HS-27A (cell line): Measurements from ENCODE around the gene SMIM10.
"Not testable (repeated sequence)": the region's sequence is repeated elsewhere in the genome, so short reads cannot be mapped to it uniquely, and the experiment has no call there.

Experiments
- DNase-seq: peaks from one replicate; pipeline ENCODE4 v3.0.0-alpha.2; 2012; ENCODE audit warnings: low read depth, missing footprints

SMIM10 gene

GRCh38 chrX:134990801-134991481 is at the start of gene SMIM10:
Gene SMIM10, plus strand, starts transcription at chrX:134990991. Its CDS starts 105 bp downstream, at chrX:134991096.
- peak; percentile 60 for DNase-seq

GRCh38 chrX:134946364-134946763 is 44.4 kb upstream of the SMIM10 start:
- not testable (repeated sequence) for DNase-seq

DNA sequence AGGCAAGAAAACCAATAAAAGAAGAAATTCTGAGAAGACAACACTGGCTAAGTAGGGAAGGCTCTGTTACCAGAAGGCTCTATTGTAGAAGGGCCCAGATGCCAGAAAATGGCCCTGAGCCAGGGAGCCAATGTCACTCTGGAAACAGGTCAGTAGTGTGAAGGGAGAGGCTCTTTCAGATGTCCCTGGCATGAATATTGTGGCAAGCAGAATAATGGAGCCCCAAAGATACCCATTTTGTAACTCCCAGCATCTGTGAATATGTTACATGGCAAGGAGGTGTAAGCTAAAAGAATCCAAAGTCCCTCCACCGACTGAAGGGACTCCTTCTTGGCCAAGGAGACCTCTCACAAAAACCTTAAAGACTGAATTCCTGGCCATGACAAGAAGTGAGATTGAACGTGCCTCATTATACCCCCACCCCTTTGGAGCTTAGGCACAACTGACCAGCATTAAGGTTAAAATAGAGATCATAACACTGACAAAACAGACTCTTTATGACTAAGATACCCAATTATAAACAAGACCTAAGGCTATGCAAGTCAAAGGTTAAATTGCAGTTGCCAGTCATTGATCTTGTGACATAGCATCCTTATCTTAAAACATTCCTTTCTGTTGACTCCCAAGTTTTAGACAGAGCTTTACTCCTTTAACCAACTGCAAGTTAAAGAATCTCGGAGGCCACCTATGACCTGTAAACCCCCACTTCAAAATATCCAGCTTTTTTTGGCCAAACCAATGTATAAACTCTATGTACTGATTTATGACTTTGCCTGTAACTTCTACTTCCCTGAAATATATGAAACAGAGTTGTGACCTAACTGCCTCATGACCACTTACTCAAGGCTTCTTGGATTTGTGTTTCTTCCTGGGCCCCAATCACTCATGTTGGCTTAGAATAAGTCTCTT is 42.2 kb upstream of the SMIM10 start:
- no peak for DNase-seq

DNA sequence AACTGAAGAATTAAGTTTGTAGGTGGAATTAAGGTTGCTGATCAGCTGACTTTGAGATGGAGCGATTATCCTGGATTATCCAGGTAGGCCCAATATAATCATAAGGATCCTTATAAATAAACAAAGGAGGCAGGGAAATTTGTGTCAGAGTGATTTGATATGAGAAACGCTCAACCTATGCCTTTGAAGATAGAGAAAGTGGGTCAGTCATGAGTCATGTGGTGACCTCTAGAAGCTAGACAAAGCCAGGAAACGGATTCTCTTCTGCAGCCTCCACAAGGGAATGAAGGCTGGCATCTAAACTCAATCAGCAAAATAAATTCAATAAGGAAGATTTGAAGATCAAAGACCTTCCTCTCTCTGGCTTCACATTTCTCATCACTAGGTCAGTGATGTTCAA is 41.5 kb upstream of the SMIM10 start:
- DNase-seq = no peak

GRCh38 chrX:134957836-134958235 is 33.0 kb upstream of the SMIM10 start:
- no peak for DNase-seq

- DNase-seq = not testable (repeated sequence)
Observed at GRCh38 chrX:134960366-134960765, 30.4 kb upstream of the SMIM10 start.

DNA sequence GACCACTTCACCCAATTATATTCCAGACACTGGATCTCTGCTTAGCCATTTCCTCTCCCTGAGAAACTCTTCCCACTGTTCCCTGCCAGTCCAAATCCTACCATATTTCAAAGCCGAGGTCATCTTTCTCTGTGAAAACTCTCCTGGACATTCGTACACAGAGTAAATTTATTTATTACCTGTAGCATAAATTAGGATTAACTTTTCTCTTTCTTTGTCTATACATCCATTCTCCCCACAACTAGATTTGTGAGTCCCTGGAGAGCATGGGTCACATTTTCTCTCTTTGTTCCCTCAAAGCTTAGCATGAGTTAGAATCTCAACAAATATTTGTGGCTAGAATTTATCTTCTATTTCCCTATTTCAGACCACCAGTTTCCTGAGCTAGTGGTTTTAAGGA is 27.8 kb upstream of the SMIM10 start:
- no peak for DNase-seq

DNA sequence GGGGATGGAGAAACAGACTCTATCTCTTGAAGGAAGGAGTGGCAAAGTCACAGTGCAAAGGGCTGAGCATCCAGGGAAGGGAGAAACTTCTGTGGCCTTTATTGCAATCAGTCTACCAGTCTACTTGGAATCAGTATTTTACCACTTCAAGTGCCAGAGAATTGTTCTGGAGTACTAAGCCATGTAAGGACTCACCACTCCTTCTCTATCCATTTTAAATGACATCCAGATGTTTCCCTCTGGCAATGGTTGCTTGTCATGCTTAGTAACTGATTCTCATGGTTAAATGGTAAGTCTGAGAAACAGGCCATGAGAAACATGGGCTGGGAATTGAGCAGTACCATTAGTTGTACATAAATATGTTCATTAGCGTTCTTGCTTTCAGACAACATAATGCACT is 21.1 kb upstream of the SMIM10 start:
- no peak for DNase-seq

DNA sequence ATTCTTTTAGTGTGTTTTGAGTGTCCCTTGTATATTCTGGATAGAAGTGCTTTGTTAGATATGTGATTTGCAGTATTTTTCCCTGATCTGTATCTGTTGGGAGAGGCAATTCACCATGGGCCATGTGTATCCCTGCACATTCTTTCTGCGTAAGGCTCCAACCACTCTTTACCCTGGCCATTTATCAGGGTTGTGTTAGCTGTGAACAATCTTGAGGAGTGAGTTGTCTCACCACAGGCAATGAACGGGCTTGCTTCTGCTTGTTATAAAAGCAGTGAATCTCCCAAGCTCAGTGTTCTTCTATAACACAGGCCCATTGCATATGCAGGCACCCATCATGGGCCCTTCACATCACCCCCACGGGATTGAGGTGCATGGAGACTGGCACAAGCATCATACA is 18.9 kb upstream of the SMIM10 start:
- DNase-seq = no peak

DNA sequence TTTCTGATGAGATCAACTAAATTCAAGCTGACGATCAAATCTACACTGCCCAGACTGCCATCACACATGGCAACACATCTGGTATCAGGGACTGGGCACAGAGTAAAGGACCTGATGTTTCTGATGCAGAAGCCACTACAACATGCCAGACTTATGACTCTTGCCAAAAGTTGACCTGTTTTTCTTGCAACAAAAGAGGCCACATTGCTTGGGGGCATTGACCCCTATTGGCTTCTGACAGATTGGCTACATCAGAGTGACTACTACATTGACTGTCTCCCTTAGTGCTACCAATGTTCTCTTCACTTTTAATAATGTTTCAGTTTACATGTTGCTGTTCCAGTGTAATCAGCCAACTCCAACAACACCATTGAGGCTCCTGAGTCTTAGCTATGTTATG is 15.3 kb upstream of the SMIM10 start:
- no peak for DNase-seq

DNA sequence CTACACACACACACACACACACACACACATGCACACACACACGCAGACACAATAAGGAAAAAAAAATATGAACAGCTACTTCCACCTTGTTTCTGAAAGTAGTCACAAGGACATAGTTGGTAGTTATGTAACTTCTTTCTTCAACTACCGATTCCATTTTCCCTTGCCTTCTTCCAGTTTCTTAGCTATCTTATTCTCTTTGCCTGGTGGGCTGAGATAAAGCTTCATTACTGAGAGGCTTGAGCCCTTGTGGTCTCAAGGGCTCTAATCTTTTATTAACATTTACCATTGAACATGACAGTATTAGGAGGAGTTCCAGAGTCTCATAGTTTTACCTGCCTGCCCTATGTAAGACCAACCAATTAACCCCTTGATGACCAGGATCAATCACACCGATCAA is 8.9 kb upstream of the SMIM10 start:
- no peak for DNase-seq

- no peak for DNase-seq
Observed at GRCh38 chrX:134982748-134983147, 8.0 kb upstream of the SMIM10 start.

DNA sequence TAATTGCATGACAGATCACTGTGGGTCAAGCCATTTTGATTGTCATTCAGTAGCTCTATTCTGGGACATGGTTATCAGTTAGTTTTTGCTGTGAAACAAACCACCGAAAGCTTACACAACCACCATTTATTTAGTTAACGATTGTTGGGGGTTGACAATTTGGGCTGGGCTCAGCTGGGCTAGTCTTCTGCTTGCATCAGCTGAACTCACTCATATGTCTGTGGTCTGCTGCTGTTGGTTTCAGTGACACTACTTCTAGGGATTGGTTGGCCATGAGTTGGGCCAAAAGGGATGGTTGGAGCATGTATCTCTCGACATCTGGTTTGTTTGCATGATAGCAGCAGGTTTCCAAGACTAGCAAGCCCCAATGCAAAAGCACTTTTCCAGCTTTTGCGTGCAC is 5.3 kb upstream of the SMIM10 start:
- no peak for DNase-seq

- no peak for DNase-seq
Observed at GRCh38 chrX:134990475-134990800, 353 bp upstream of the SMIM10 start.

GRCh38 chrX:134997646-134998045 is 6.9 kb downstream of the SMIM10 start:
- DNase-seq = no peak

DNA sequence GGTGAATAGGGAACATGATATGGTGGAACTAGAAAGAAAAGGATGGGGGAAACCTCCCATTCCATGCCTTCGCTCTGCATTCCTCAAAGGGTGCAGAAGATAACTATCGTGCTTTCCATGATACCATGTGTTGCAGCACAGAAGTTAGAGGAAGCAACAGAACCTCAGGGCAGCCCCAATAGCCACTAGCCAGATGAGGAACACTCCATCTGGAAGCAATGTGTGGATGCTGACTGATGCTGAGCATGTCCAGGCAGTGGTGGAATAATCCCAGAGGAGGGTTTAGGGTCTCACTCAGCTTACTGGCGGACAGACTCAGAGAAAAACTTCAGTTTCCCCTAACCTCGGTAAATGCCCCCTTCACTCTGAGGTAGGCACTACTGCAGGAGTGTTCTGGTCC is 7.5 kb downstream of the SMIM10 start:
- DNase-seq = no peak

DNA sequence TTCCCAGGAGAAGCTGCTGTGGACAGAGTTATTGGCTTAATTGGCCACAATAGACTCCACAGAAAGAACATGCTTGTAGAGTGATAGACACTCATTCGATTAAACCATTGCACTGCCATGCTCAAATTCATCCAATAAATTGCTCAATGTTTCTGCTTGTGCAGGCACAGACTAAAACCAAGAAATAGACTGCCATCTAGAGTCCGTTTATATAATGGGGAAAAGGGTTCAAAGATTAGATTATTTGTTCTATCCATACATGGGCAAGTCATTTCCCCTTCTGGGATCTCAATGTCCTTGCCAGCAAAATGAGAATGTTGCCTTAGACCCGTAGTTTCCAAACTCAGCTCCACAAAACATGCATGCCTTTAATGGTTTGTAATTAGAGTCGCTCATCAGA is 8.7 kb downstream of the SMIM10 start:
- DNase-seq = no peak

DNA sequence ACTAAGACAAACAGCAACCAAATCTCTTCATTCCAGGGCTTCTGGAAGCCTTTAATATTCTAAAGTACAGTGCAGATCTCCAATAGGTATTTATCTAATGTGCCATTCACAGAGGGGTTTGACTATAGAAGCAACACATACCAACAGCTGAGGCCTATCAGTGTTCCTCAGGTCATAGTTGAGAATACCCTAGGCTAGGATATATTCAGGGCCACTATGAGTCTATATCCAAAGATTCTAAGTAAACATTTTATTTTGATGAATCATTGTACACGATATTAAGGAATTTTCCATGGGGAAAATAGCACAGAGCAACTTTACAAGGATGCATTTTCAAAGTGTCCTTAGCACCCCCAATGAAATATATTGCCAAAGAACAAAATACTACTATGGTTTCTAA is 9.7 kb downstream of the SMIM10 start:
- no peak for DNase-seq

DNA sequence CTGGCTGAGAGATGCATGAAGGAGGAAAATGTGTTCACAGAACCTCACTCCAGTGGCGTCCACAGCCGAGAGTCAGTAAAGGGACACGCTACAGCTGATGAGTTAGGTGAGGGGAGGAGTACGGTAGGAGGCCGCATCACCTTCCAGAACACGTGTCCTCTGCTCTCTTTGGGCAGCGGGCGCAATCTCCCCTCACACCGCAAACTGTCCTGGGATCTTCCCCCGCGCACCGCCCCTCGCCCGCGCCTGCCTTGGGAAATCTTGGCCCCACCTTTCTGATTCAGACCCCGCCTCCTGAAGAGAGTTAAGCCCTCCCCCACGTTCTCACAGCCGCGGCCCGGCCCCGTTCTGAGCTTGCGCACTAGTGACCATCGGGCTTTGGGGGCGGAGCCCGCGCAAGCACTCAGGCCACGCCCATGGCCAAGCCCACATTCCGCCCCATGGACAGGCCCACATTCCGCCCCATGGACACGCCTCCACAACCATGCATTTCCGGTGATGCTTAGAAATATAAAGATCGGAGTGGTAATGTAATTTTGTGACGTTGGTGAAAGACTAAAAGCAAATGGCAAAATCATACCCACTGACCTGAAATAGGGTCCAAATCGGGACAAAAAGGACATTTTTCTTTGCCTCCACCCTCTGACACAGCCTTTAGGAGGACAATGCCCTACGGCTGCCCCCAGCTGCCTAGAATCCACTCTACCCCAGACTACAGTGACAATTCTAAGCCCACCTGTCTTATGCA is 13.3 kb downstream of the SMIM10 start:
- DNase-seq = peak; percentile 71

GRCh38 chrX:135006187-135006586 is 15.4 kb downstream of the SMIM10 start:
- DNase-seq = no peak

DNA sequence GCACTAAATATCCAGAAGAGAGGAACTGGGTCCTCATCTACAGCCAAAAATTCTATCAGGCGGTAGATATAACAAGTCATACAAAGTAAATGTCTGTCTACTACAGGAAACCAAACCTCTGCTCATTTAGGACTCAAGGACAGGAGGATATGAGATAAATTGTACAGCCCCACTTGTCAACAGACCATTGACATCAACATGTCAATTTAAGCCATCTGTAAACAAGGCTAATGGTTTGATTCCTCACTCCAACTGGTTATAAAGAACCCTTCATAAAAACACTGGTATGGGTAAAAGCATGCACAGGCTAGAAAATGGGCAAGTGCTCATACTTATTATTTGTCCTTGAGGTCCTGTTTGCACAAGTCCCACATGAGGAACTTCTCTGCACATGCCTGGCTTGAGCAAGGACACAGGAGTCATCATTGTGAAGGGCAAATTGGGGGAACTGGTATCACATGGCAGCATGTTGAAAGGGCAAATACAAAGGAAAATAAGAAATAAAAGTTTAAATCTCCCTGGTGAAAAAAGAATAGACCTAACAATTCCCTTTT is 18.3 kb downstream of the SMIM10 start:
- no peak for DNase-seq

DNA sequence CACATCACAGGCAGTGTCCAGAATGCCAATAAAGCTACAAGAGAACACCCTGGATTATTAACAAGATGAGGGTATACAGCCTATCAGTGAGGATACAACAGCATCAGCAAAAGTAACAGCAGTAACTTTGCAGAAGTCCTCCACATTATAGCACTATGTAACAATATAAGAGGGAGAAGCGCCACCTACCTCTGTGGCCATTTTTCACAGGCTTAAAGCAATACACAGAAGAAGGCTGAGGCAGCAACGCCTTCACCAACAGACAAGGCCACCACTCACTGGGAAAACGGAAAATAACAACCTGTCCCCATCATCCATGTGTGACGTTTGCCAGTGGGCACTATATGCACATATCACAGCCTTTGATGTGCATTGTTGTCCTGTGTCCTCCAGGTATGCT is 19.0 kb downstream of the SMIM10 start:
- DNase-seq = no peak

DNA sequence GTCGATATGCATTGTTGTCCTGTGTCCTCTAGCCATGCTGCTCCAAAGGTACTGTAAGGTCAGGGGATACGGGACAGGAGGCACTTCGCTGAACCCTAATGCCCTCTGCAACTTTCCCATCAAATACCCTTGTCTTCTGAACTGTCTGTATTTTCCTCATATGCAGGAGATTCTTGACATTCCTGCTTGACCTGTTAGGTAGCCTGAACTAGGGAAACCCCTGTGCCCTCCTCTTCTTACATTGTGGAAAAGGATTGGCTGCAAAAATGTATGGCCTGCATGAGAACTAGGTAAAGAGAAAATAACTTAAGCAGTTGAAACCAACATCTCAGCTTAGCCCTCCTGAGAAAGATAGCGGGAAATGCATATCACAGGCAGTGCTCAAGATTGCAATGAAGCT is 20.1 kb downstream of the SMIM10 start:
- no peak for DNase-seq
